ENCODE measurements around the gene WIPF1.

The WIPF1 gene

DNA sequence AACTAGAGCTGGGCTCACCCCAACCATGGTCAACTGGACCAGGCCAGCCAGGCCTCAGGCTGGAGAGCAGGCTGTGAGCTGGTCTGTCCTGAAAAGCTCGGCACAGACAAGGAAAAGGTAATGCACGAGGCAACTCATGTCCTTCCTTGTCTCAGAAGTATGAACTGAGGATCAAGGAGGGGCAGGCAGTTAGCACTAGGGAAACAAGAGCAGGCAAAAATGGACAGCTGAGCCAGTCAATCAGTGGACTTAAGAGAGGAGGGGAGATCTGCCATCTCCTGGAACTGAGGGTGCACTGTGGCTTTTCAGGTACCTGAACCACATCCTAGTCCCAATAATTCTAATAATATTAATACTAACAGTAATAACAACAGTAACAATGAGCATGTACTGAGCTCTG is 20.6 kb upstream of the WIPF1 start:
- DNase-seq = no peak

DNA sequence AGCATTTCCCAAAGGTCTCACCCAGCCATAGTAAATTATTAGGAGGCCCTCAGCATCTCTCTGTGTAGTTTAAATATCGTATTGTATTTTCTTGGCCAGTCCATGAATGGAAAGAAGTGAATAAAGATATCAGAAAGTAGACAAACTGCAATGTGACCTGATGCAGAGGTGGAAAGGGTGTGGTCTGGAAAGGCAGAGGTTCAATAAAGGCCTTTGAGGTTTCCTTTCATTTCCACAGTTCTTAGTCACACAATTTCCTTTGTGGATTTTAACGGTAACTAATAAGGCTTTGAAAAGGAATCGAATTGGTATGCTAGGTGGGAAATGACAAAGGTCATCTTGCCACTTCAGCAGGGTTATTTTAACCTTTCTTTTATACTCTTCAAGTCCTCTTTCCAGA is 20.1 kb upstream of the WIPF1 start:
- DNase-seq = no peak

DNA sequence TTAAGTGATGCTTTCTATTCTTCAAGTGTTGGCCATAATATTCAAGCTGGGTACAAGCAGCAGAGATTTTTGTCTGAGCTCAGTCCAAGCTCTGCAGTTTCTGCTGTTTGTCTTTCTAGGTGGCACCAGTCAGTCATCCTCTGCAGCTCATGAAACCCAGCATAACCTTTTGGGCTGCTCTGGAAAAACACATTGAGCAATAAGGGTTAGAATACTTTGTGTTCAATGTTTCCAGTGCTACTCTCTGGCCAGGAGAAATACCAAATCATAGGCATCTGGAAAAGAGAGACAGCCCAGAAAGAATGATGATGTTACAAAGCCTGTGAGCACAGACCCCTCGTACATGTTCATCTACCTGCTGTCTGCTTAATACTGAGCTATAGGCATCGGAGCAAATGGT is 19.5 kb upstream of the WIPF1 start:
- no peak for DNase-seq

GRCh38 chr2:174615871-174616436 is 18.4 kb upstream of the WIPF1 start:
- DNase-seq = no peak

- DNase-seq = no peak
Measured at GRCh38 chr2:174614261-174614660, 16.7 kb upstream of the WIPF1 start.

DNA sequence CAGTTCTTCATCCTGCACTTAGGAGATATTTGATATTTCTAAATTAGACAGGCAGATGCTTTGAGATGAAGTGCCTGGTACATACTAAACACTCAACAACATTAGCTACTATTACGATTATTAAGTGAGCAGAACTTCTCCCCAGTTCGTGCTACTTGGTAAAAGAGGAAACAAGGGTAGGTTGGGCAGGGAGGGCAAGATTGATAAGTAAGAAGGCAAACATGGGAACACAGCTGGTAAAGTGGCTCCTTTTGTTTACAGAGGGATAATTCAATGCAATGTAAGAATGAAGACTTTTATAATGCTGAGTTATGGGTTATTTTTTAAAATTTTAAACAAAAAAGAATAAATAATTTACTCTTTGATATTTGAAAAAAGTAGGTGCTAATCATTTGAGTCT is 15.9 kb upstream of the WIPF1 start:
- DNase-seq = no peak

DNA sequence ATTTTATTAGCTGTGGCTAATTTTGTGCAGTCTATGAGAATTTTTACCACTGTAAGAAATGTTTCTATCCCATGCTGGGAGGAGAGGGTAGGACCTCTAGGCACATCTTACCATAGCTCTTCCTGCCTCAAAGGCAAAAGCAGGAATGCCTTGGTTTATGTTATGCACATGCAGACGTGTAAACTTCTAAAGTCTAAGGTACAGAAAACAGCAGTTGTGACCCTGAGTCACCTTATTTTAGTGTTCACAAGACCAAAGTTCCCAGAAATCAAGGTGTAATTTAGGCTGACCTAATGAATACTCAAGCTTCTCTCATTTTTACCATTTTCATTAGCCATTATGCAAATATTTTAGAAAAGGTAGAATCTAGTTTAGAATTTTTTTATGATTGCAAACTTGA is 15.4 kb upstream of the WIPF1 start:
- DNase-seq = no peak

DNA sequence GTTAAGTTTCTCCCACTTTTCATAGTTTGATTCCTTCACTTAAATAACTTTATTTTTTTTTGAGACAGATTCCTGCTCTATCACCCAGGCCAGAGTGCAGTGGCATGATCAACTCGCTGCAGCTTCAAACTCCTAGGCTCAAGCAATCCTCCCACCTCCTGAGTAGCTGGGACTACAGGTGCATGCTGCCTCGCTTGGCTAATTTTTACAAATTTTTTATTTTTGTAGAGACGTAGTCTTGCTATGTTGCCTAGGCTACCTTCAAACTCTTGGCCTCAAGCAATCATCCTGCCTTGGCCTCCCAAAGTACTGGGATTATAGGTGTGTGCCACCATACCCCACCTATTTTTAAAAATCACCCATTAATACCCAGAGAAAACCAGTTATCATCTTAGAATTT is 14.2 kb upstream of the WIPF1 start:
- DNase-seq = no peak

GRCh38 chr2:174611006-174611405 is 13.4 kb upstream of the WIPF1 start:
- DNase-seq = no peak

GRCh38 chr2:174610243-174610995 is 12.8 kb upstream of the WIPF1 start:
- DNase-seq = no peak

DNA sequence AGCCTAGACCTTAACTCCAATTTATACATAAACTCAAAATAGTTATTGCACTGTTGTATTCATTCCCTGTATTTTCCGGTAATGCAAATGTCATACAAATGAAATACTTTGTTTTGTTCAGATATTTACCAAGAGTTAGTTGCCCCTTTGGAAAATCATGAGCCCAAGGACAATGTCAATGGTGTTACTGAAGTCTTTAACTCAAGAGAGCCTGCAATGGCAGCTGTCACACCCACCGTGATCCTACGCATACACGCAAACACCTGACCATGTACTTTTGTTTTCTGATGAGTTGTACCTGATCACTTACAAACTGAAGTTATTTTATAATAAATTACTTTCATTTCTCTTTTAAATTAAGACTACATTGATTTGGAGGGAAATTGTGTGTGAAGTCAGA is 11.7 kb upstream of the WIPF1 start:
- DNase-seq = no peak

- no peak for DNase-seq
Measured at GRCh38 chr2:174608866-174609214, 11.2 kb upstream of the WIPF1 start.

DNA sequence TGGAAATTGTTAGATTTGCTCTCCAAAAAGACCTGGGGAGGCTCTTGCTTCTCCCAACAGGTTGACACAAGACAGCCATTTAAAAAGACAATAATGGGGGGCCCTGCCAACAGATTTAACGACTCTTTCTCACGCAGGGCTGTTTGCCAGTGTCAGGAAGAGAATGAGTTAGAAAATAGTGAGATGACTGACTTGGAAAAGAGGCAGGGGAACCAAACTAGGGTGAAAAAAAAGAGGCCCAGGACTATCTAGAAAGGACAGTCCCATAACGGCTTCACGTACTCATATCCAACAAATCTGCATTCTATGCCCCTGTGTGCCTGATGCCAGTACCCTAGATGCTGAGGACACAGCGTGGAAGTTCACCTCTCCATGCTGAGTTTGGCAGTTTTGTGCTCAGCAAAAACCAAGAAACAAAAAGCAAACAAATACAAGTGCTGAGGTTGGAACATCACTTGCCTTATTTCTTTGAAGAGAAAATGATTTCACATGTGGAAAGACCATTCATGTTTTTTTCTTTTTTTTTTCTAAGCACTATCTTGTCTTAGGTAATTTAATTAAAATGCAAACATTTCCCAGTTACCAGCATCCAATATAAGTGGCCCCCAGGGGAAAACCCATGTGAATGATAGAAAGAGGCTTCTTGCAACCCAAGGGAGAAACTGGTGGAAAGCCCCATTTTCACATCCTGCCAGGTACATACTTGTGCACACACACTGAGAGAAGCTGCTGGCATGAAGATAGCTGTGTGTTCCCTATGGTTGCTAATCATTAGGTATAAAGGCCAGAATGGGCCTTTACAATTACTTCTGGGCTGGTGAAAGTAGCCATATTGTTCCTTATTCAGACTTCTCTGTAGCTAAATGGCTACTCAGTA is 10.6 kb upstream of the WIPF1 start:
- no peak for DNase-seq

GRCh38 chr2:174607584-174607983 is 10.0 kb upstream of the WIPF1 start:
- DNase-seq = no peak

DNA sequence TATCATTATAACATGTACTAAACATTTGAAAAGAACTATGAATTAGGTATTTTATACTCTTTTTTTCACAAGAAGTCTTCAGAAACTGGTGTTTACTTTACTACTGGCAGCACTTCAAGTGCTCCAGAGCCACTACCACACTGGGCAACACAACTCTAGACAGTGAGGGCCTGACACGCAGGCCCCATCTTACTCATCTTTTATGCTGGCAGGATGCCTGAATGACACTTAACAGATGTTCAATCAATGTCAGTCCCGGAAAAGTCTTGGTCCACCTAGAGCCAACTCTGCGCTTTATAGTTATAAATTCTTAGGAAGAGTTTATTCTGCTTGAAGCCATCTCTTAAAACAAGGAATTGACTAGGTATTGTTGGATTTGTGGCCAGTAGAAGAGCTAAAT is 8.7 kb upstream of the WIPF1 start:
- DNase-seq = no peak

DNA sequence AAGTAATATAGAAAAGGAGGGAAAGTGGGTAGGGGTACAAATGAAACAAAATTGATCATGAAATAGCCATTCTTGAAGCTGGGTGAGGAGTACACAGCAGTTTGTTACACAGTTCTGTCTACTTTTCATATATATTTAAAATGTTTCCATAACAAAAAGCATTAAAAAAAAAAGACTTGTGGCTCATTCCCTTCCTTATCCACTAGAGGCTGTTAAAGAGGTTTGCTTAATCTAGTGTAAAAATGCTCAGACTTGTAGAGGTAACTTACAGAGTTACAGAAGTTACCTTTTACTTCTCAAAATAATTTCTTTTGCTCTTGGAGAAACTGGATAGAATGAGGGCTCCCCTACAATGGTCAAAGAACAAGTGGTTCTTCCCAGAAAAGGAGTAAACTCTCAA is 8.1 kb upstream of the WIPF1 start:
- no peak for DNase-seq

DNA sequence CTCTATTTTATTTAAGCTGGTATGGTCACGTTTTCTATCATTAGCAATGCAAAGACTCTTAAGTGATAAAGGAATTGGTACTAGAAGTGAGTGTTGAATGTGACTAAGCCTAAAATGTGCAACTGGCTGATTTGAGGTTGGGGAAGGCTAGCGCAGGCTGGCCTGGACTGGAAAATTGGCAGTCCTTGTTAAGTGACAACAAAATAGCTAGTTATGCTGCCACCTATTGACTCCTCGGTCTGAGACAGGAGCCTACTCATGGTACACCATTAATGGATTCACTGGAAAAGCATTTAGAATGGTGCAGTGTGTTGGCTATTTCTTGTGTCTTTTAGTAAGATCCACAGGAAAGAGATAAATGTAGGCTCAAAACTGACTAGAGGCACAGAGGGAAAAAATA is 5.7 kb upstream of the WIPF1 start:
- DNase-seq = peak; percentile 14

DNA sequence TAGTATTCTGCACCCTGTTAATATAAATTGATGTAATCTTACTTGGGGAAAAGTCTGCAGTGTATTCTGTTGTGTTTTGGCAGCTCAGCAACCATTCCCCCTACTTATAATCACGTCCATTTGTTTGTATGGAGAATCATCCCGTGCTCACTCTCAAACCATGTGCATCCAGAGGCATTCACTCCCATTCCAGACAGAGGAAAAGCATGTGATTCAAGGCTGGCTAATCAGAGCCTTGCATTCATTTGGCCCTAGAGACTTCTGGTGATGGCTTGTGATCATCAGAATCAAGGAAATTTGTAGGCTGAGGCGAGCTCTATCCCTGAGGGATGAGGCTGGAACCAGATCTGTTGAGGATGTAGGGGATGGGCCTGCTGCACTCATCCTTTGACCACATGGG is 5.1 kb upstream of the WIPF1 start:
- no peak for DNase-seq

- no peak for DNase-seq
Measured at GRCh38 chr2:174600349-174600748, 2.7 kb upstream of the WIPF1 start.

- DNase-seq = no peak
Measured at GRCh38 chr2:174599310-174599921, 1.8 kb upstream of the WIPF1 start.

DNA sequence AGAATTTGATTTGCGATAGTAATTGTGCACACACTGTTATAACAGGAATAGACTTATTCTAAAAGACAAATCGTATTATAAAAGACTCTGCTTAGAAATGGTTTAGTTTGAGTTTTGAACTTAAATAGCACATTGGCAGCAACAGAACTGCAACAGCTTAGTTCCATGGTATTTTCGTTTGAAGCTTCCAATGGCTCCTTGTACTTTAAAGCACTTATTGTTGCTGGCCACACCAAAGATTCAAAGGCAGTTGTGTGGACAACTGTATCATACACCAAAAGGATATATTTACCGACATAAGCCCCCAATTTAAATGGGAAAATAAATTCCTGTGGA is 627 bp downstream of the WIPF1 start:
- no peak for DNase-seq

GRCh38 chr2:174595891-174596397 is 1.7 kb downstream of the WIPF1 start:
- no peak for DNase-seq

- no peak for DNase-seq
Measured at GRCh38 chr2:174595116-174595809, 2.3 kb downstream of the WIPF1 start.
